Stimulated activated naive B cell treated with anti-CD40 and anti-IgM and Interleukin-4, amounts not matched to agents 10 μg/mL and 1 μg/mL and 100 μg/mL, for 72 hours (primary cell): ENCODE measurements around the gene PC.
"Not testable (repeated sequence)": the region's sequence is repeated elsewhere in the genome, so short reads cannot be mapped to it uniquely, and the experiment has no call there.

ENCODE experiments used
- ATAC-seq, 2 donors: fragments of 150-1000 bp; cut with Tn5 transposase; replicated peaks; 2 replicates each; pipeline ENCODE4 v1.10.0; 2021; ENCODE audit warnings: moderate library complexity in 1 of 2
- DNase-seq: peaks from one replicate; pipeline ENCODE4 v3.0.0; 2021
- H3K27ac Mint-ChIP-seq: one replicate; pipeline ENCODE4 v1.8.0; 2022; ENCODE audit warnings: mild to moderate bottlenecking, mixed read lengths
- H3K27me3 Mint-ChIP-seq, 2 donors: one replicate each; pipeline ENCODE4 v1.8.0; 2022; ENCODE audit warnings: mixed read lengths in 2 of 2
- H3K36me3 Mint-ChIP-seq, 2 donors: one replicate each; pipeline ENCODE4 v1.8.0; 2022; ENCODE audit warnings: mixed read lengths in 2 of 2, mild to moderate bottlenecking in 1 of 2
- H3K4me1 Mint-ChIP-seq, 2 donors: one replicate each; pipeline ENCODE4 v1.8.0; 2022; ENCODE audit warnings: mixed read lengths in 2 of 2, mild to moderate bottlenecking in 1 of 2
- H3K4me3 Mint-ChIP-seq, 2 donors: one replicate each; pipeline ENCODE4 v1.8.0; 2022; ENCODE audit warnings: mild to moderate bottlenecking in 2 of 2, mixed read lengths in 2 of 2, moderate library complexity in 1 of 2
- H3K9me3 Mint-ChIP-seq, 2 donors: one replicate each; pipeline ENCODE4 v1.8.0; 2022; ENCODE audit warnings: mixed read lengths in 2 of 2, mild to moderate bottlenecking in 1 of 2

Gene PC

GRCh38 chr11:66845143-66845875, 112.9 kb downstream of the PC start:
- no peak for DNase-seq
- no peak for ATAC-seq
- Mint-ChIP-seq H3K27me3 (no peaks in the 10 kb centered on the region), H3K4me3 (peak overlapping the region; percentile 97 to 99), H3K4me1 (peaks cover 30 to 40% of the 10 kb centered on the region in 2 donors), H3K27ac (peak overlapping the region; percentile 98), H3K36me3 (peaks cover 21 to 24% of the 10 kb centered on the region in 2 donors), H3K9me3 (no peaks in the 10 kb centered on the region)

GRCh38 chr11:66844496-66845142, 113.6 kb downstream of the PC start:
- peaks cover 35 to 47% of the 10 kb centered on the region in 2 donors for H3K4me1 Mint-ChIP-seq
- H3K4me3 Mint-ChIP-seq = peak overlapping the region; percentile 97 to 99
- H3K36me3 Mint-ChIP-seq = peaks cover 23 to 27% of the 10 kb centered on the region in 2 donors
- DNase-seq = no peak
- no peak for ATAC-seq
- H3K9me3 Mint-ChIP-seq = no peaks in the 10 kb centered on the region
- H3K27me3 Mint-ChIP-seq = no peaks in the 10 kb centered on the region
- H3K27ac Mint-ChIP-seq = peak overlapping the region; percentile 98

- H3K4me1 Mint-ChIP-seq = peaks cover 35 to 47% of the 10 kb centered on the region in 2 donors
- no peak for ATAC-seq
- H3K27me3 Mint-ChIP-seq = no peaks in the 10 kb centered on the region
- no peak for DNase-seq
- no peaks in the 10 kb centered on the region for H3K9me3 Mint-ChIP-seq
- H3K4me3 Mint-ChIP-seq = peak overlapping the region; percentile 97 to 99
- peak overlapping the region; percentile 98 for H3K27ac Mint-ChIP-seq
- H3K36me3 Mint-ChIP-seq = peaks cover 25 to 27% of the 10 kb centered on the region in 2 donors
These were observed 114.2 kb downstream of the PC start for GRCh38 chr11:66843776-66844495.

GRCh38 chr11:66842896-66843775, 115.0 kb downstream of the PC start, which contains the start of gene RCE1:
TSS of gene RCE1 (plus strand) at chr11:66843441. CDS start at chr11:66843456, 15 bp downstream.
- peak within 1 kb of the TSS; percentile 98 for H3K27ac Mint-ChIP-seq
- H3K4me3 Mint-ChIP-seq = peak within 1 kb of the TSS; percentile 97 to 99
- H3K9me3 Mint-ChIP-seq = no peaks in the 10 kb centered on the region
- peaks cover 25 to 27% of the 10 kb centered on the region in 2 donors for H3K36me3 Mint-ChIP-seq
- H3K27me3 Mint-ChIP-seq = no peaks in the 10 kb centered on the region
- peak; percentile 84 for DNase-seq
- ATAC-seq = peak; percentile 93 to 95
- H3K4me1 Mint-ChIP-seq = peaks cover 35 to 47% of the 10 kb centered on the region in 2 donors

- Mint-ChIP-seq H3K9me3 (no peaks in the 10 kb centered on the region), H3K4me3 (peak overlapping the region; percentile 97 to 99), H3K27ac (peak overlapping the region; percentile 97), H3K4me1 (peaks cover 35 to 47% of the 10 kb centered on the region in 2 donors), H3K27me3 (no peaks in the 10 kb centered on the region), H3K36me3 (peaks cover 25 to 31% of the 10 kb centered on the region in 2 donors)
- DNase-seq = no peak
- ATAC-seq = peak in 1 of 2 donors; percentile 0
These were observed 115.7 kb downstream of the PC start for GRCh38 chr11:66842501-66842895.

GRCh38 chr11:66841861-66842260, 116.3 kb downstream of the PC start:
- H3K36me3 Mint-ChIP-seq = peaks cover 25 to 31% of the 10 kb centered on the region in 2 donors
- H3K4me1 Mint-ChIP-seq = peaks cover 35 to 47% of the 10 kb centered on the region in 2 donors
- ATAC-seq (no peak), DNase-seq (no peak)
- H3K4me3 Mint-ChIP-seq = peak overlapping the region; percentile 97 to 99
- H3K27me3 Mint-ChIP-seq = no peaks in the 10 kb centered on the region
- no peaks in the 10 kb centered on the region for H3K9me3 Mint-ChIP-seq
- peak overlapping the region; percentile 97 for H3K27ac Mint-ChIP-seq

GRCh38 chr11:66840317-66841091, 117.7 kb downstream of the PC start:
- Mint-ChIP-seq H3K9me3 (no peaks in the 10 kb centered on the region), H3K4me1 (peaks cover 38 to 53% of the 10 kb centered on the region in 2 donors), H3K4me3 (peak overlapping the region; percentile 34 to 37), H3K27ac (peak overlapping the region; percentile 68), H3K27me3 (no peaks in the 10 kb centered on the region), H3K36me3 (peaks cover 25 to 30% of the 10 kb centered on the region in 2 donors)
- DNase-seq (no peak), ATAC-seq (no peak)

GRCh38 chr11:66835768-66836405, 122.3 kb downstream of the PC start:
- ATAC-seq (no peak), DNase-seq (no peak)
- no peak overlapping the region for H3K27ac Mint-ChIP-seq
- H3K36me3 Mint-ChIP-seq = peaks cover 13 to 19% of the 10 kb centered on the region in 2 donors
- no peaks in the 10 kb centered on the region for H3K9me3 Mint-ChIP-seq
- H3K27me3 Mint-ChIP-seq = no peaks in the 10 kb centered on the region
- H3K4me1 Mint-ChIP-seq = peaks cover 20 to 40% of the 10 kb centered on the region in 2 donors
- no peak overlapping the region for H3K4me3 Mint-ChIP-seq

- Mint-ChIP-seq H3K27me3 (no peaks in the 10 kb centered on the region), H3K36me3 (peaks cover 6 to 10% of the 10 kb centered on the region in 2 donors), H3K4me3 (no peak overlapping the region), H3K9me3 (no peaks in the 10 kb centered on the region), H3K4me1 (peaks cover 11 to 30% of the 10 kb centered on the region in 2 donors), H3K27ac (peak overlapping the region; percentile 83)
- ATAC-seq (no peak), DNase-seq (no peak)
These were observed 123.2 kb downstream of the PC start for GRCh38 chr11:66834943-66835342.

- Mint-ChIP-seq H3K27me3 (no peaks in the 10 kb centered on the region), H3K4me3 (peak overlapping the region in 1 of 2 donors; percentile 29)
- peak in 1 of 2 donors; percentile 14 for ATAC-seq
These were observed 123.7 kb downstream of the PC start for GRCh38 chr11:66834539-66834845.

GRCh38 chr11:66824573-66824972, 133.6 kb downstream of the PC start:
- ATAC-seq = not testable (repeated sequence)

More at GRCh38 chr11:66834539-66834845, 123.7 kb downstream of the PC start:
- Mint-ChIP-seq H3K36me3 (peaks cover 6 to 10% of the 10 kb centered on the region in 2 donors), H3K27ac (peak overlapping the region; percentile 83), H3K4me1 (peaks cover 9 to 28% of the 10 kb centered on the region in 2 donors), H3K9me3 (no peaks in the 10 kb centered on the region)
- no peak for DNase-seq

GRCh38 chr11:66823700-66824099, 134.5 kb downstream of the PC start:
- Mint-ChIP-seq H3K4me3 (no peak overlapping the region), H3K36me3 (peaks cover 5 to 6% of the 10 kb centered on the region in 2 donors), H3K9me3 (no peaks in the 10 kb centered on the region), H3K4me1 (peaks cover 0 to 6% of the 10 kb centered on the region in 2 donors), H3K27ac (no peak overlapping the region), H3K27me3 (no peaks in the 10 kb centered on the region)
- DNase-seq (no peak), ATAC-seq (no peak)

More at GRCh38 chr11:66824573-66824972, 133.6 kb downstream of the PC start:
- H3K27me3 Mint-ChIP-seq, H3K9me3 Mint-ChIP-seq, H3K36me3 Mint-ChIP-seq, H3K27ac Mint-ChIP-seq, H3K4me1 Mint-ChIP-seq, DNase-seq, H3K4me3 Mint-ChIP-seq: not testable (repeated sequence)

GRCh38 chr11:66820901-66821300, 137.3 kb downstream of the PC start:
- Mint-ChIP-seq H3K9me3 (no peaks in the 10 kb centered on the region), H3K4me3 (no peak overlapping the region), H3K27me3 (no peaks in the 10 kb centered on the region), H3K36me3 (peaks cover 2 to 11% of the 10 kb centered on the region in 2 donors), H3K4me1 (no peaks in the 10 kb centered on the region), H3K27ac (no peak overlapping the region)
- DNase-seq = no peak
- no peak for ATAC-seq
